Astrocyte (in vitro differentiated cells and primary cell): ENCODE measurements around the gene SARNP.

Experiments used
- EZH2 ChIP-seq: IDR thresholded peaks from 2 replicates; pipeline ENCODE4 v1.6.1; 2012; ENCODE audit warnings: mild to moderate bottlenecking, low read length, inconsistent platforms; ENCODE audit not compliant: insufficient read depth
- TF ChIP-seq, protein P1 (sequence below): IDR thresholded peaks from 2 replicates; pipeline ENCODE4 v1.5.1; 2011; ENCODE audit warnings: low read depth, mild to moderate bottlenecking, inconsistent platforms, low read length, moderate library complexity; ENCODE audit not compliant: insufficient read depth

DNA sequence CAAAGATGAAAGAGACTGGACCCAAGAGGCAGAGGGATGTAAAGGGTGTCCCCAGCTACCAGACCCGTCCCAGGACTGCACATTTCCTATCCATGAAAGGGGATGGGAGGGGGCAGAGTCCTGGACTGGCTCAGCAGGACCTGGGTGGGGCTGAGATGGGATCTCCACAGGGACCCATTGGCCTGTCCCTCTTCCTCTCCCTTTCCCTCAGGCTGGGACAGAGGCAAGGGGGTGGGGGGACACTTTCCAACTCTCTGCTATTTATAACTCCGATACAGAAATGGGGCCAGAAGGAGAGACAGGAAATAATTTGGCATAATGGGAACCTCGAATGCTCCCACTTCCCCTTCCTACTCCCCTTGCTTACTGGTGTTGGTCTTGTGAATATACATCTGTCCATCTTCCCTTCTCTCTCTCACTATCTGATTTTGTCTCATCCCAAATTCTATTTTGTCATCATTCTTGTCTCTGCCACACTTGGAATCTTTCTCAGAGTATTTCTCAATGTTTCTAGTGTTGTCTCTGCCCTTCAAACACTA, 108.8 kb downstream of the SARNP start:
- TF ChIP-seq, protein P1, sequence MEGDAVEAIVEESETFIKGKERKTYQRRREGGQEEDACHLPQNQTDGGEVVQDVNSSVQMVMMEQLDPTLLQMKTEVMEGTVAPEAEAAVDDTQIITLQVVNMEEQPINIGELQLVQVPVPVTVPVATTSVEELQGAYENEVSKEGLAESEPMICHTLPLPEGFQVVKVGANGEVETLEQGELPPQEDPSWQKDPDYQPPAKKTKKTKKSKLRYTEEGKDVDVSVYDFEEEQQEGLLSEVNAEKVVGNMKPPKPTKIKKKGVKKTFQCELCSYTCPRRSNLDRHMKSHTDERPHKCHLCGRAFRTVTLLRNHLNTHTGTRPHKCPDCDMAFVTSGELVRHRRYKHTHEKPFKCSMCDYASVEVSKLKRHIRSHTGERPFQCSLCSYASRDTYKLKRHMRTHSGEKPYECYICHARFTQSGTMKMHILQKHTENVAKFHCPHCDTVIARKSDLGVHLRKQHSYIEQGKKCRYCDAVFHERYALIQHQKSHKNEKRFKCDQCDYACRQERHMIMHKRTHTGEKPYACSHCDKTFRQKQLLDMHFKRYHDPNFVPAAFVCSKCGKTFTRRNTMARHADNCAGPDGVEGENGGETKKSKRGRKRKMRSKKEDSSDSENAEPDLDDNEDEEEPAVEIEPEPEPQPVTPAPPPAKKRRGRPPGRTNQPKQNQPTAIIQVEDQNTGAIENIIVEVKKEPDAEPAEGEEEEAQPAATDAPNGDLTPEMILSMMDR, result no peak
- TF ChIP-seq EZH2, result no peak
